Measurements from ENCODE around the gene PER1. TPM values are rescaled to one million over a fixed set of nuclear protein-coding genes. Genes with fewer than 3 reads are reported as not detected.

Gene PER1
- total and polyA plus RNA-seq, 9 of the 15 experiments (the other 6 are each of a cell fraction or from before 2014, with no cell fraction given): 0.13 to 26.0 (median 3.4) TPM

GRCh38 chr17:8128125-8128784, 23.9 kb downstream of the PER1 start:
- Histone ChIP-seq H3K79me2 (ENCODE audit: control insufficient read depth, insufficient read depth, low read length) (no peaks in the 10 kb centered on the region), H2AFZ (ENCODE audit: low read depth, low read length) (no peak overlapping the region), H3K4me1 (replicated peaks in 1 of 2; ENCODE audit: control insufficient read depth in 2 of 2, insufficient read depth in 2 of 2, low read length in 2 of 2) (peaks cover 17 to 44% of the 10 kb centered on the region in 2 experiments; a peak in 3 of 5 replicates), H3K9me3 (replicated peaks; ENCODE audit: control insufficient read depth, insufficient read depth, low read depth, low read length) (no peaks in the 10 kb centered on the region), H3K4me3 (0 out of 2 replicates have a peak overlapping the region, but pooled peaks have one; percentile 2), H3K9ac (ENCODE audit: insufficient read depth in 1 of 2, low read depth in 2 of 2, low read length in 2 of 2) (peak overlapping the region in 1 of 2 experiments; percentile 58; a peak in 2 of 4 replicates), H3K9me1 (ENCODE audit: control insufficient read depth, insufficient read depth, low read length) (no peaks in the 10 kb centered on the region), H4K20me1 (replicated peaks; ENCODE audit: control insufficient read depth, insufficient read depth, low read length) (no peaks in the 10 kb centered on the region; the same call in 1 of the 2 replicates), H3K4me2 (ENCODE audit: insufficient read depth, low read length) (no peak overlapping the region), H3K36me3 (ENCODE audit: control insufficient read depth, insufficient read depth, low read length) (no peaks in the 10 kb centered on the region), H3K27me3 (ENCODE audit: control insufficient read depth in 2 of 2, insufficient read depth in 2 of 2, low read length in 2 of 2) (0 out of 5 replicates have a peak, but pooled peaks cover 0 to 4% of the 10 kb centered on the region in 2 experiments), H3K27ac (ENCODE audit: extremely low read depth, low read depth, low read length) (no peak overlapping the region)
- ATAC-seq (no peak), DNase-seq (ENCODE audit: extremely low read depth in 1 of 4, low spot score in 3 of 4) (no peak), FAIRE-seq (no peak)
- in situ Hi-C loops (cut with MboI) (no loop called here), intact Hi-C loops (cut with micrococcal nuclease) (loop anchor here (10.0 kb wide), 1 partner anchor 293 kb away; the partner anchor contains the start of gene KDM6B)
- WGBS (ENCODE audit: insufficient coverage, low coverage, missing lambda C conversion rate): 38% methylated on average over 10 of the region's 14 CpGs
- TF ChIP-seq MCM7 (IDR thresholded peaks at IDR 0.05) (0 out of 4 replicates have a peak, but pooled peaks of 1 of the 2 experiments have one; percentile 48), MTA1 (IDR thresholded peaks at IDR 0.05; ENCODE audit: borderline replicate concordance) (0 out of 2 replicates have a peak, but pooled peaks have one; percentile 51), NFIX (CRISPR knock-in tag; IDR thresholded peaks at IDR 0.05; ENCODE audit: low read depth) (no peak), ZBTB2 (IDR thresholded peaks at IDR 0.05) (peak; percentile 68), DACH1 (IDR thresholded peaks at IDR 0.05; ENCODE audit: partially characterized antibody) (peak; percentile 99), GATAD2B (IDR thresholded peaks at IDR 0.05; ENCODE audit: borderline replicate concordance) (0 out of 2 replicates have a peak, but pooled peaks have one; percentile 30), PHTF2 (CRISPR knock-in tag; IDR thresholded peaks at IDR 0.05) (no peak)
- BruUV-seq (replicated peaks): no TSS peak
- ChIA-PET CTCF (ENCODE audit: low intra/inter-chr PET ratio) (no interaction called here), POLR2A (no interaction called here)

Measured in K562 (cell line).